Measurements from ENCODE around the gene OST4.

GRCh38 chr2:27070653-27071276, 689 bp downstream of the OST4 start:
- TF ChIP-seq EZH2 (IDR thresholded peaks at IDR 0.05) (no peak), CTCF (IDR thresholded peaks at IDR 0.05) (no peak)
